ENCODE measurements around the gene KLHL20. TPM values are rescaled to one million over a fixed set of nuclear protein-coding genes. Genes with fewer than 3 reads are reported as not detected.
A peak's percentile ranks its signal among the peaks of the same experiment; 100 is the strongest.

The KLHL20 gene
- total and polyA plus RNA-seq, 2 of the 13 experiments (the other 11 are each of a cell fraction or from before 2014, with no cell fraction given), result 7.4 to 14.3 TPM

DNA sequence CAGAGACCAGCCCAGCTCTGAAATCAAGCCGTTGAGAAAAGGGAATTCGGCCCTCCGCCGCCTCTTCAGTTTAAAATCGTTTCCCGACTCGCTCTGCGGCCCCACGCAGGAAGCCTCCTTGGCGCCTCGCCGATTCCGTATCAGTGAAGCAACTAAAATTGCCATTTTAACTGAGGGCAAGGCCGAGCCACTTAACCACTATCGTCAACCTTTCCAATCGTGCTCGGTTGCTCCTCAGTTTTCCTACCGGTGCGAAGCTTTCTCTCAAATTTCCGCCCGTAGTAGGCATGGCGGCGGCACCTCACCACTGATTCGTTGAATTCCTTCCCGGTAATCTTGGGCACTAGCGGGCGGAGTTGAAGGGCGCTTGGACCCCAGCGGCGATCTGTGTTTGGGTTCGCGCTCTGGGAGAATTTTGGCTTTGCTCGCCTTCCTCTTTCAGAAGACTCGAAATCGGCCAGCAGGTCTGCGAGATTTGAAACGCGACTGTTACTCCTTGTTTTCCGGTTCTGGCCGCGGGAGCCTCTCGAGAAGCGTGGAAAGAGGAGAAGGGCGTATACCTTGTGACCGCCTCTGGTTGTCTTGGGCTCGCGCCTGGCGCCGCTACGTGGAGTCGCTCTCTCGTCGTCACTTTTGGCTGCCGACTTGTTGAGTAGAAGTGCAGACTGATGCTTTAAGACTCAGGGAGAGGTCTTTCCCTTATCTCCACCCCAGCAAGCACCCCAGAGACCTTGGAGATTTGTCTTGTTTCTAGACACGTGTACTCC, 109.7 kb downstream of the KLHL20 start, which contains the start of the genes CENPL and DARS2 (continued):
- no peak for TF ChIP-seq BHLHE40 (IDR thresholded peaks at IDR 0.05; ENCODE audit: low read length)
- TF ChIP-seq, protein P1, sequence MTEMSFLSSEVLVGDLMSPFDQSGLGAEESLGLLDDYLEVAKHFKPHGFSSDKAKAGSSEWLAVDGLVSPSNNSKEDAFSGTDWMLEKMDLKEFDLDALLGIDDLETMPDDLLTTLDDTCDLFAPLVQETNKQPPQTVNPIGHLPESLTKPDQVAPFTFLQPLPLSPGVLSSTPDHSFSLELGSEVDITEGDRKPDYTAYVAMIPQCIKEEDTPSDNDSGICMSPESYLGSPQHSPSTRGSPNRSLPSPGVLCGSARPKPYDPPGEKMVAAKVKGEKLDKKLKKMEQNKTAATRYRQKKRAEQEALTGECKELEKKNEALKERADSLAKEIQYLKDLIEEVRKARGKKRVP (CRISPR knock-in tag; IDR thresholded peaks at IDR 0.05), result peak in 1 of 2 experiments; percentile 68; a peak in 2 of 4 replicates
- no peak for TF ChIP-seq MLLT10 (CRISPR knock-in tag; IDR thresholded peaks at IDR 0.05)
- TF ChIP-seq KLF12 (CRISPR knock-in tag; IDR thresholded peaks at IDR 0.05; ENCODE audit: borderline replicate concordance), result peak; percentile 72; the same call in 1 of the 2 replicates
- peak; percentile 49; the same call in 1 of the 2 replicates for TF ChIP-seq KDM3A (CRISPR knock-in tag; IDR thresholded peaks at IDR 0.05; ENCODE audit: low read depth)
- TF ChIP-seq ATF7-NPFF (CRISPR knock-in tag; IDR thresholded peaks at IDR 0.05; ENCODE audit: low read depth), result peak; percentile 49; the same call in 1 of the 2 replicates
- TF ChIP-seq ZSCAN31 (CRISPR knock-in tag; IDR thresholded peaks at IDR 0.05; ENCODE audit: low read depth), result peak; percentile 46; the same call in 1 of the 2 replicates
- TF ChIP-seq, protein P2, sequence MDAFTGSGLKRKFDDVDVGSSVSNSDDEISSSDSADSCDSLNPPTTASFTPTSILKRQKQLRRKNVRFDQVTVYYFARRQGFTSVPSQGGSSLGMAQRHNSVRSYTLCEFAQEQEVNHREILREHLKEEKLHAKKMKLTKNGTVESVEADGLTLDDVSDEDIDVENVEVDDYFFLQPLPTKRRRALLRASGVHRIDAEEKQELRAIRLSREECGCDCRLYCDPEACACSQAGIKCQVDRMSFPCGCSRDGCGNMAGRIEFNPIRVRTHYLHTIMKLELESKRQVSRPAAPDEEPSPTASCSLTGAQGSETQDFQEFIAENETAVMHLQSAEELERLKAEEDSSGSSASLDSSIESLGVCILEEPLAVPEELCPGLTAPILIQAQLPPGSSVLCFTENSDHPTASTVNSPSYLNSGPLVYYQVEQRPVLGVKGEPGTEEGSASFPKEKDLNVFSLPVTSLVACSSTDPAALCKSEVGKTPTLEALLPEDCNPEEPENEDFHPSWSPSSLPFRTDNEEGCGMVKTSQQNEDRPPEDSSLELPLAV (CRISPR knock-in tag; conservative IDR thresholded peaks at IDR 0.05; ENCODE audit: low read depth), result no peak
- TF ChIP-seq ZNF616 (CRISPR knock-in tag; IDR thresholded peaks at IDR 0.05; ENCODE audit: low read depth), result no peak
- TF ChIP-seq IRF9 (CRISPR knock-in tag; IDR thresholded peaks at IDR 0.05; ENCODE audit: borderline replicate concordance), result no peak; the same call in 1 of the 2 replicates
- TF ChIP-seq ZNF552 (CRISPR knock-in tag; IDR thresholded peaks at IDR 0.05; ENCODE audit: borderline replicate concordance), result no peak
- TF ChIP-seq ZC3H13 (CRISPR knock-in tag; IDR thresholded peaks at IDR 0.05), result peak; percentile 67; the same call in 1 of the 2 replicates
- TF ChIP-seq ZSCAN21 (CRISPR knock-in tag; IDR thresholded peaks at IDR 0.05; ENCODE audit: borderline replicate concordance), result peak; percentile 89
- no peak for TF ChIP-seq MEF2D (CRISPR knock-in tag; IDR thresholded peaks at IDR 0.05)
- TF ChIP-seq SNAI1 (CRISPR knock-in tag; IDR thresholded peaks at IDR 0.05; ENCODE audit: borderline replicate concordance), result no peak; the same call in 1 of the 2 replicates
- 0 out of 2 replicates have a peak, but pooled peaks have one; percentile 16 for TF ChIP-seq FOXM1 (CRISPR knock-in tag; IDR thresholded peaks at IDR 0.05)
- TF ChIP-seq CHCHD3 (CRISPR knock-in tag; IDR thresholded peaks at IDR 0.05), result no peak
- TF ChIP-seq SP2 (CRISPR knock-in tag; IDR thresholded peaks at IDR 0.05), result peak; percentile 13
- TF ChIP-seq SNRNP70 (IDR thresholded peaks at IDR 0.05; ENCODE audit: low read depth, low read length), result no peak
- TF ChIP-seq ZBTB3 (CRISPR knock-in tag; IDR thresholded peaks at IDR 0.05; ENCODE audit: borderline replicate concordance, low read depth), result no peak
- TF ChIP-seq ZNF792 (CRISPR knock-in tag; IDR thresholded peaks at IDR 0.05), result 0 out of 2 replicates have a peak, but pooled peaks have one; percentile 25
- no peak for TF ChIP-seq ZNF251 (CRISPR knock-in tag; IDR thresholded peaks at IDR 0.05)
- no peak for TF ChIP-seq NFATC3 (CRISPR knock-in tag; IDR thresholded peaks at IDR 0.05)
- TF ChIP-seq KMT2A (CRISPR knock-in tag; IDR thresholded peaks at IDR 0.05), result no peak
- TF ChIP-seq ZNF549 (CRISPR knock-in tag; IDR thresholded peaks at IDR 0.05), result no peak
- TF ChIP-seq NAIF1 (CRISPR knock-in tag; IDR thresholded peaks at IDR 0.05; ENCODE audit: borderline replicate concordance), result peak; percentile 99
- peak; percentile 32; the same call in 1 of the 2 replicates for TF ChIP-seq REXO4 (CRISPR knock-in tag; IDR thresholded peaks at IDR 0.05; ENCODE audit: borderline replicate concordance)
- TF ChIP-seq CC2D1A (CRISPR knock-in tag; IDR thresholded peaks at IDR 0.05), result 0 out of 2 replicates have a peak, but pooled peaks have one; percentile 75

Measured in HepG2 (cell line).